GM12878 (cell line): ENCODE measurements around the gene JUND. TPM values are rescaled to one million over a fixed set of nuclear protein-coding genes. Genes with fewer than 3 reads are reported as not detected.

Experiments
- ATAC-seq: fragments of 200-7000 bp; cut with Tn5 transposase; 3 replicates; pipeline ENCODE4 v1.9.1; 2020; ENCODE audit warnings: mild to moderate bottlenecking, moderate library complexity
- BruUV-seq: library from RNA; stranded (reverse); fragments of 400-500 nt; replicated peaks from 2 replicates; lab custom pipeline; 2021; lab: Mats Ljungman, UMichigan
- CTCF ChIA-PET: fragments of 300-600 bp; sonication (Branson Sonifier 250); formaldehyde crosslinking; extraction: SDS; loops from one replicate; lab custom pipeline; 2021; ENCODE audit warnings: inconsistent platforms; lab: Yijun Ruan, JAX
- POLR2A ChIA-PET: fragments of 350-600 bp; formaldehyde crosslinking; extraction: SDS; loops from one replicate; lab custom pipeline; 2021; ENCODE audit warnings: inconsistent platforms; lab: Charles Lee
- RAD21 ChIA-PET: fragments of 300-600 bp; sonication (Branson Sonifier 250); formaldehyde crosslinking; loops from one replicate; lab custom pipeline; 2023; ENCODE audit warnings: antibody characterized with exemption; ENCODE audit not compliant: unreplicated experiment; lab: Charles Lee
- SMC1A ChIA-PET: fragments of 300-600 bp; sonication (Branson Sonifier 250); formaldehyde crosslinking; loops from one replicate; lab custom pipeline; 2023; ENCODE audit not compliant: unreplicated experiment, uncharacterized antibody; lab: Charles Lee
- DNase-seq: peaks from one replicate; pipeline ENCODE4 v3.0.0-alpha.2; 2011; ENCODE audit warnings: low read depth, low spot score
- FAIRE-seq: peaks from 3 replicates; lab custom pipeline; 2011; peaks lifted over from hg19 to GRCh38; lab: Jason Lieb, UNC
- H2AFZ ChIP-seq: 2 replicates; pipeline ENCODE4 v1.6.0; 2011; ENCODE audit warnings: low read depth, low read length, control low read depth; ENCODE audit not compliant: control insufficient read depth
- H3K27ac ChIP-seq: 2 replicates; pipeline ENCODE4 v1.5.1; 2011; ENCODE audit warnings: control low read depth; ENCODE audit not compliant: control insufficient read depth, insufficient read depth
- H3K27me3 ChIP-seq, 2 experiments: replicated peaks in 1 of 2; 2 replicates each; pipeline versions ENCODE4 v1.6.0 to v1.6.1; 2011; ENCODE audit warnings: low read length in 1 of 2; ENCODE audit not compliant: control insufficient read depth in 2 of 2, insufficient read depth in 2 of 2
- H3K36me3 ChIP-seq, 2 experiments: 2 replicates each; pipeline ENCODE4 v1.5.1; 2011; ENCODE audit warnings: low read length in 1 of 2; ENCODE audit not compliant: control insufficient read depth in 2 of 2, insufficient read depth in 2 of 2
- H3K4me1 ChIP-seq: 2 replicates; pipeline ENCODE4 v1.6.1; 2011; ENCODE audit warnings: mild to moderate bottlenecking, low read length, moderate library complexity, mixed read lengths; ENCODE audit not compliant: control insufficient read depth, insufficient read depth
- H3K4me2 ChIP-seq: 2 replicates; pipeline ENCODE4 v1.6.0; 2011; ENCODE audit warnings: control low read depth; ENCODE audit not compliant: control insufficient read depth, insufficient read depth
- H3K4me3 ChIP-seq: fragments of 200-600 bp; sonication (generic); 2 replicates; pipeline ENCODE4 v1.5.1; 2016
- H3K79me2 ChIP-seq: 2 replicates; pipeline ENCODE4 v1.6.0; 2011; ENCODE audit warnings: low read length; ENCODE audit not compliant: control insufficient read depth, insufficient read depth
- H3K9ac ChIP-seq: 2 replicates; pipeline ENCODE4 v1.8.0; 2011; ENCODE audit warnings: low read length, control low read depth, mixed read lengths; ENCODE audit not compliant: control insufficient read depth, insufficient read depth
- H3K9me3 ChIP-seq: replicated peaks from 3 replicates; pipeline ENCODE4 v1.5.1; 2011; ENCODE audit warnings: mild to moderate bottlenecking, low read length; ENCODE audit not compliant: control insufficient read depth, insufficient read depth
- H4K20me1 ChIP-seq: 2 replicates; pipeline ENCODE4 v1.6.0; 2011; ENCODE audit not compliant: control insufficient read depth, insufficient read depth
- CUX1 ChIP-seq: IDR thresholded peaks from 2 replicates; pipeline ENCODE4 v1.6.1; 2012; ENCODE audit warnings: improper control_type of control experiment, low read depth, low read length; ENCODE audit not compliant: insufficient replicate concordance
- E2F8 ChIP-seq: fragments of 450-650 bp; IDR thresholded peaks from 2 replicates; pipeline ENCODE4 v1.6.1; 2018; ENCODE audit warnings: mild to moderate bottlenecking, low read depth, moderate library complexity; ENCODE audit not compliant: partially characterized antibody
- FOS ChIP-seq: IDR thresholded peaks from 3 replicates; pipeline ENCODE4 v1.6.1; 2011; ENCODE audit warnings: borderline replicate concordance; ENCODE audit not compliant: insufficient read length; ENCODE audit errors: extremely low read depth
- IRF4 ChIP-seq: IDR thresholded peaks from 2 replicates; pipeline ENCODE4 v1.6.1; 2011; ENCODE audit warnings: low read depth, low read length
- NBN ChIP-seq: fragments of 450-650 bp; IDR thresholded peaks from 2 replicates; pipeline ENCODE4 v1.6.1; 2016
- PBX3 ChIP-seq: IDR thresholded peaks from 2 replicates; pipeline ENCODE4 v1.6.1; 2011; ENCODE audit warnings: mild to moderate bottlenecking, low read depth, low read length, moderate library complexity; ENCODE audit not compliant: insufficient replicate concordance
- POLR2AphosphoS2 ChIP-seq: IDR thresholded peaks from 2 replicates; pipeline ENCODE4 v1.6.1; 2011; ENCODE audit warnings: low read depth, mild to moderate bottlenecking, low read length, improper control_type of control experiment, moderate library complexity
- SKIL ChIP-seq: fragments of 450-650 bp; IDR thresholded peaks from 2 replicates; pipeline ENCODE4 v1.6.1; 2017; ENCODE audit warnings: mild to moderate bottlenecking, low read depth, inconsistent platforms; ENCODE audit not compliant: poor library complexity, severe bottlenecking
- STAT1 ChIP-seq: fragments of 450-650 bp; conservative IDR thresholded peaks from 2 replicates; pipeline ENCODE4 v1.6.1; 2014; ENCODE audit warnings: antibody characterized with exemption, mild to moderate bottlenecking
- ZSCAN29 ChIP-seq: fragments of 450-650 bp; IDR thresholded peaks from 2 replicates; pipeline ENCODE4 v1.6.1; 2017; ENCODE audit warnings: mild to moderate bottlenecking, moderate library complexity
- WGBS: methylation state at CpG from one replicate; pipeline ENCODE4 v1.1.6; 2016; ENCODE audit warnings: low lambda C conversion rate; ENCODE audit not compliant: insufficient replicate concordance, insufficient coverage; ENCODE audit errors: missing lambda C conversion rate; 5-methylcytosine and 5-hydroxymethylcytosine counted together
- in situ Hi-C: fragments of 300-500 bp; cut with MboI; formaldehyde crosslinking; loops from 9 replicates; pipeline ENCODE4 v1.14.3; 2018; ENCODE audit warnings: mixed read lengths
- intact Hi-C: fragments of 100-400 bp; cut with micrococcal nuclease; formaldehyde crosslinking; loops from one replicate; pipeline ENCODE4 v1.14.2; 2022; ENCODE audit not compliant: unreplicated experiment
- polyA plus RNA-seq, 11 experiments: library from polyadenylated mRNA; depleted of rRNA in 4 of 11; unstranded in 6 of 11; stranded (reverse) in 5 of 11; fragments of >200 nt; fragmentation: Nextera tagmentation in 4 of 11; fragmentation: Illumina TruSeq in 1 of 11; extraction: Ambion mirVana in 4 of 11; extraction: Trizol in 1 of 11; gene quantifications; 1 replicate in 1 of 11; 2 replicates in 10 of 11; pipeline versions ENCODE4 v1.2.1 to v1.2.3, GENCODE V29; 2011 to 2016; ENCODE audit warnings: inconsistent platforms in 2 of 11, missing spikeins in 2 of 11, low read depth in 1 of 11
- total RNA-seq, 4 experiments: library from RNA; depleted of rRNA in 3 of 4; stranded (reverse); fragments of >200 nt in 3 of 4; fragmentation: Illumina TruSeq in 1 of 4; extraction: Trizol in 1 of 4; gene quantifications; 2 replicates each; pipeline versions ENCODE4 v1.2.1 to v1.2.3, GENCODE V29; 2013 to 2021

JUND gene
- total and polyA plus RNA-seq, 10 of the 15 experiments (the other 5 are each of a cell fraction or from before 2014, with no cell fraction given) = 7.4 to 164 (median 18.8) TPM

- TF ChIP-seq SKIL (no peak), PBX3 (no peak)
Observed at GRCh38 chr19:18249834-18250233, 31.6 kb downstream of the JUND start (continued).

- POLR2A ChIA-PET = interaction anchor here (0.6 to 1.2 kb wide), 3 partner anchors 10 to 79 kb away, joined by 3 to 4 read pairs (median 4); a partner anchor contains a TSS
- Histone ChIP-seq H3K36me3 (no peaks in the 10 kb centered on the region), H3K4me1 (no peaks in the 10 kb centered on the region), H3K27me3 (no peaks in the 10 kb centered on the region; a peak in 1 of 4 replicates), H3K9ac (no peak overlapping the region), H3K4me3 (no peak overlapping the region), H2AFZ (no peak overlapping the region), H4K20me1 (no peaks in the 10 kb centered on the region), H3K9me3 (no peaks in the 10 kb centered on the region), H3K4me2 (no peak overlapping the region), H3K79me2 (no peaks in the 10 kb centered on the region), H3K27ac (no peak overlapping the region)
- ATAC-seq (no peak), DNase-seq (no peak), FAIRE-seq (no peak)
- BruUV-seq = no TSS peak
- WGBS = 31% methylated on average over 7 of the region's 7 CpGs
- RAD21 ChIA-PET = interaction anchor here (0.7 to 1.6 kb wide), 4 partner anchors 10 to 123 kb away, joined by 3 read pairs; no protein-coding TSS in a partner anchor
- CTCF ChIA-PET = interaction anchor here (0.8 to 2.1 kb wide), 5 partner anchors 16 to 132 kb away, joined by 3 to 14 read pairs (median 4); no protein-coding TSS in a partner anchor
- intact Hi-C loops (no loop called here), in situ Hi-C loops (loop anchor here (5.0 kb wide), 1 partner anchor 38 kb away; no protein-coding TSS in a partner anchor)
- SMC1A ChIA-PET = interaction anchor here (1.1 kb wide), 1 partner anchor 54 kb away, joined by 4 read pairs; no protein-coding TSS in a partner anchor
- TF ChIP-seq IRF4 (no peak), POLR2AphosphoS2 (no peak), FOS (no peak), NBN (no peak), E2F8 (no peak), STAT1 (no peak), ZSCAN29 (no peak), CUX1 (no peak)
Observed at GRCh38 chr19:18245297-18245696, 36.1 kb downstream of the JUND start.
